NK-92 (cell line): ENCODE measurements around the gene ASRGL1.

Experiments used
- DNase-seq: peaks from one replicate; lab custom pipeline; 2025; ENCODE audit not compliant: unreplicated experiment; lab: John Stamatoyannopoulos, UW

Gene ASRGL1

GRCh38 chr11:62439785-62440602 lies 102.7 kb downstream of the ASRGL1 start:
- no peak for DNase-seq
